HG02884 (cell line): ENCODE measurements around the gene RAB11FIP4.
"Not testable (repeated sequence)": the region's sequence is repeated elsewhere in the genome, so short reads cannot be mapped to it uniquely, and the experiment has no call there.

Experiments used
- ATAC-seq: cut with Tn5 transposase; IDR thresholded peaks from one replicate; pipeline ENCODE4 v1.9.1; 2021; ENCODE audit warnings: mild to moderate bottlenecking, moderate library complexity; ENCODE audit not compliant: unreplicated experiment

RAB11FIP4 gene, protein sequence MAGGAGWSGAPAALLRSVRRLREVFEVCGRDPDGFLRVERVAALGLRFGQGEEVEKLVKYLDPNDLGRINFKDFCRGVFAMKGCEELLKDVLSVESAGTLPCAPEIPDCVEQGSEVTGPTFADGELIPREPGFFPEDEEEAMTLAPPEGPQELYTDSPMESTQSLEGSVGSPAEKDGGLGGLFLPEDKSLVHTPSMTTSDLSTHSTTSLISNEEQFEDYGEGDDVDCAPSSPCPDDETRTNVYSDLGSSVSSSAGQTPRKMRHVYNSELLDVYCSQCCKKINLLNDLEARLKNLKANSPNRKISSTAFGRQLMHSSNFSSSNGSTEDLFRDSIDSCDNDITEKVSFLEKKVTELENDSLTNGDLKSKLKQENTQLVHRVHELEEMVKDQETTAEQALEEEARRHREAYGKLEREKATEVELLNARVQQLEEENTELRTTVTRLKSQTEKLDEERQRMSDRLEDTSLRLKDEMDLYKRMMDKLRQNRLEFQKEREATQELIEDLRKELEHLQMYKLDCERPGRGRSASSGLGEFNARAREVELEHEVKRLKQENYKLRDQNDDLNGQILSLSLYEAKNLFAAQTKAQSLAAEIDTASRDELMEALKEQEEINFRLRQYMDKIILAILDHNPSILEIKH

DNA sequence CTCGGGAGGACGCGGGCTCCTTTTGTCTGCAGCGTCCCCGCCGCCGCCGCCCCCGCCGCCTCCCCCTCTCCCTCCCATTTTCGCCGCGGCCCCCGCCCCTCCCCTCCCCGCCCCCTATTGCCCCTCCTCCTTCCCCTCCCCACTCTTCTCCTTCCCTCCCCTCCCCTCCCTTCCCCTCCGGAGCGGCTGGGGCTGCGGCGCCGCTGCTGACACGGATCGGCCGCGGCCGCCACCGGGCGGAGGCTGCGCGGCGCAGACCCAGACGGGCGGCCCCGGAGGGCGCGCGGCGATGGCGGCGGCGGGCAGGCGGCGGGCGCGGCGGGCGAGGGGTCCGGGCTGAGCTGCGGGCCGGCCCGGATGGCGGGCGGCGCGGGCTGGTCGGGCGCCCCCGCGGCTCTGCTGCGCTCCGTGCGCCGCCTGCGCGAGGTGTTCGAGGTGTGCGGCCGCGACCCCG, at the start of gene RAB11FIP4:
Gene RAB11FIP4, plus strand, starts transcription at position 180 of the 454 bp plus-strand sequence. Its CDS starts 178 bp downstream, at position 358.
- ATAC-seq: no peak

DNA sequence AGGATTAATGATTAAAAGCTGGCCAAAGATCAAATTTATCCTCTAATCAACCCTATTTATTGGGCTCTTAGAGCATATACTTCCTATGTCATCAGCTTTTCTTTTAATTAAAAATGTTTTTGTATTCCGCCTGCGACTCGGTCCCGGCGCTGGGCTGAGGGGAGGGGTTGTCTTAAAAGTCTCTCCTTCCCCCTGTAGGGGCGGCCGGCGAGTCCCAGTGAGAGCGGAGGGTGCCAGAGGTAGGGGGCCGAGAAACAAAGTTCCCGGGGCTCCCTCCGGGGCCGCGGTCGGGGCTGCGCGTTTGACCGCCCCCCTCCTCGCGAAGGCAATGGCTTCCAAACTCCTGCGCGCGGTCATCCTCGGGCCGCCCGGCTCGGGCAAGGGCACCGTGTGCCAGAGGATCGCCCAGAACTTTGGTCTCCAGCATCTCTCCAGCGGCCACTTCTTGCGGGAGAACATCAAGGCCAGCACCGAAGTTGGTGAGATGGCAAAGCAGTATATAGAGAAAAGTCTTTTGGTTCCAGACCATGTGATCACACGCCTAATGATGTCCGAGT, 46.2 kb upstream of the RAB11FIP4 start:
- ATAC-seq: not testable (repeated sequence)

DNA sequence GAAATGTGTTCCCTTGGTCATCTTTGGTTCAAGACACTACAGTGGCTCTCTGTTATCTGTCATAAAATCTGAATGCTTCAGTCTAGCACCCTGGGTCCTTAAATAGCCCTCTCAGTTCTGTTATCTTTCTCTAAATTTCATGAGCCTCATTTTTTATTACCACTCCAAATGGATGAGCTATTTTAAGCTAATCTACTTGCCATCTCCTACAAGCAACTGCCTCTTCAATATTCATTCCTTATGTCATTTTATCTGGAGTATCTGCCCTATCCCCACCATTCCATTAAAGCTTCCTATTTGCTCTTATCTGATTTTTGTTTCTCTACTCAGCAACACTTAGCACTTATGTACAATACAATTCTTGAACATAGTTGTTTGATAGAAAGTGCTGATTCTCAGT, 42.0 kb upstream of the RAB11FIP4 start:
- ATAC-seq: no peak

DNA sequence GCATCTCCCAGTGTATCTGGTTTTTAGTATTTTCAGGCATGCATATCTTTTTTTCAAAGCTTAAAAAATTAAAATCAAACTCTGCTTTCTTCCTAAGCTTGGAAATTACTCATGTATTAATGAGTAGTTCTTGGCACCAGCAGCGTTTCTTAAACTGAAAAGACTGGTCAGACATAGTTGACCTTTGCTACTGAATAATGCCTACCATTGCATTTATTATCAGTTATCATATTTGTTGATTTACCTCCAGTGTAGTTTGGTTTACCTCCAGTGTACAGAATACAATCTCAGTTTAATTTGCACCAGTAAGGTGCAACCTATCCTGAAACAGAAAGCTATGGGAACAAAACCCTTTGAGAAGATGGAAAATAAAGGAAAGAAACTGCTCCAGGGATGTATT, 35.5 kb upstream of the RAB11FIP4 start:
- ATAC-seq: no peak

DNA sequence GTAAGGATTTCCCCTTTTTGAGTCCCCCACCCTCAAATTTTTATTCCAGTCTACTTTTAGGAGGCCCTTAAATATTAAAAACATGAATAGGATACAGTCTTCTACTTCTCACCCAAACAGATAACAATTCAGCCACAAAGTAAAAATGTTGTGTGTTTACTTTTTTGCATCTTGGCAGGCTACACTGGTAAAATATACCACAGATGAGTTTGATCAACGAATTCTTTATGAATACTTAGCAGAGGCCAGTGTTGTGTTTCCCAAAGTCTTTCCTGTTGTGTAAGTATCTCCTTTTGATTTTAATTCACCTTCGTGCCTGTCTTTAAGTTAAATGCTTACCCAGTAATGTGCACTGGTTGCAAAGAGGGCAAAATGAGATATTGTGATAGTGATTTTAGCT, 34.4 kb upstream of the RAB11FIP4 start:
- no peak for ATAC-seq

DNA sequence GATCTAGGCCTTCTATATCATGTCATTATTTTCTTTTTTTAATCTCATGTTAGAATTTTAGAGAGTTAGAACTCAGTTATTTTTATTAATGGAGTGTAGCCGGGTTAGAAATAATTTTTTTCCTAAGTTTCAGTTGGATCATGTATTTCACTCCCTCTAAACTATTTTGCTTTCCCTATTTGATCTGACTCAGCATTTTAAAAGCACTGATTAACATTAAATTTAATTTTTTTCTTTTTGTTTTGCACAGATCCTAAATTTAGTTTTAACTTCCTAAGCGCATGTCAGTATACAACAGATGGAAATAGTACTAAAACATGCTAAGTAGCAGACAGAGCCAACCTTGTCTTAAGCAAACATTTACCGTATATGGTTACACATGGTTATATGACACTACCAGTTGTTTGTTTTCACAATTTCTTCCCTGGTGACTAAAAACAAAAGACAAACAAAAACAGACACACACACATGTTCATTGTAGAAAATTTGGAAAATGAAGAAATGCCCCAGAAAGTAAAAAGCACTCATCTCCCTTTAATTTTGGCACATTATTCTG, 33.6 kb upstream of the RAB11FIP4 start:
- ATAC-seq: no peak

DNA sequence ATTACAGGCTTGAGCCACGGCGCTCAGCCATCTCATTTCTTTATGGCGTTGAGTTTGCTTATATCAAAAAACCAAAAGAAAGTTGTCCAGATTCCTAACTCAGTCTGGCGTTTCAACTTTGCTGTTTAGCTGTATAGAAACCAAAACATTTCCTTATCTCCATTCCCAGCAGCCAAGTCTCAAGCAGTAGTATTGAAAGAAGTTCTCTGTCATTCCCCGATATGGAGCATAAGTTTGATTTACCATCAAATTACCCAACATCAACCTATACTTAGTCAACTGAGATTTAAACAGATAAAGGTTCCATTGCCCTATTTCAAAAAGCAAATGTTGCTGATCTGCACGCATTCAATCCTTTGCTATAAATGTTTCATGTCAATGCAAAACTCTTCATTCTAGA, 27.5 kb upstream of the RAB11FIP4 start:
- no peak for ATAC-seq

DNA sequence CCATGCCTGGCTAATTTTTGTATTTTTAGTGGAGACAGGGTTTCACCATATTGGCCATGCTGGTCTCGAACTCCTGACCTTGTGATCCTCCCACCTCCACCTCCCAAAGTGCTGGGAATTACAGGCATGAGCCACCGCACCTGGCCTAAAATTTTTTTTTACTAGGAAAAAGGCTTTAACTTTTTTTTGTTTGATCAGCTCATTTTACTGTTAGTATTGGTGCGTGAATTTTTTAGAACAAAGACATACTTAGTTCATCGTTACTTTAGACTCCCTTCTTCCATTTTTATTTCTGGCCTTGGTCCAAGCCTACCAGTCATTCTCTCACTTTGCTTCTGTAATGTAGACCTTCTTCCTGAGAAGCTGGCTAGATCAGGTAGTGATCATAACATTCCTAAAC, 25.4 kb upstream of the RAB11FIP4 start:
- no peak for ATAC-seq

DNA sequence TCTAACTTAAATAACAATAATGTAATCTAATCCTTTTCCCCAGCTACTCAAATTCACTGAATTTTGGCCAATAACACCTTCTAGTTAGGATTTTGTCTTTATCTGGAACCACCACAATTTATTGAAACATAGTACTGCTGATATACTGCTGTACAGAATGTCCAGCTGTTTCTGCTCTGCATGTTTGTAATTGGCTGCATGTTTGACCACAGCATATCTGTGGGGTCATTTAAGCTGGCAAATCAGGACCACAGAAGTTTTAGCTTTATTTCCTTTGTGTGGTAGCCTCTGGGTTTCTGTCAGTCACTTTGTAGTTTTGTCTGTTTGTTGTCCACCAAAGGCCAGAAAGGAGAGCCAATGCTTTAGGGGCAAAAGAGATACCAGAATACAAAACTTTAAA, 22.2 kb upstream of the RAB11FIP4 start:
- no peak for ATAC-seq

DNA sequence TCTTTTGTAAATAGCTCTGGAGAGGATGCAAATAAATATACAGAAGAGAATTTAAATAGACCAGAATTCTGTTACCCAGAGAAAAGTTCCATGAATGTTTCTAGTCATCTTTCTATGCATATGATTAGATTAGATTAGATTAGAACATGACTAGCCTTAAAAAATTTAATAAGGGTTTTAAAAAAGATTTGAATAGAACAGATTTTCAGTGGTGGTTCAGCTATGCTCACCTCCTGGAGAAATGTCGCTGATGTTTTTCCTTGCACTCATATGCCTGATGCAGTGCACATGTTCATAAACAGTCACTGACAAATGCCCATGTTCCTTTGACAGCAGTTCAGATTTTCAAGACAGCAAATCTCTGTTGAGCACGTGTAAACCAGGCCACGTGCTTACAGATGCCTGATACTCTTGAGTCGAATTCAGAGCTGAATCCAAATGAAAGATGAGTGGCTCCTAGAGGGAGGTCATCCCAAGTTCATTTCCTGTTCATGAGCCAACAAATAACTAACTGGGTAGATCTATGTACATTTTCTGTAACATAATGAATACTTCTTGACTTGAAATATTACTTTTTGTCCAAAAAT, 19.9 kb upstream of the RAB11FIP4 start:
- ATAC-seq: no peak

DNA sequence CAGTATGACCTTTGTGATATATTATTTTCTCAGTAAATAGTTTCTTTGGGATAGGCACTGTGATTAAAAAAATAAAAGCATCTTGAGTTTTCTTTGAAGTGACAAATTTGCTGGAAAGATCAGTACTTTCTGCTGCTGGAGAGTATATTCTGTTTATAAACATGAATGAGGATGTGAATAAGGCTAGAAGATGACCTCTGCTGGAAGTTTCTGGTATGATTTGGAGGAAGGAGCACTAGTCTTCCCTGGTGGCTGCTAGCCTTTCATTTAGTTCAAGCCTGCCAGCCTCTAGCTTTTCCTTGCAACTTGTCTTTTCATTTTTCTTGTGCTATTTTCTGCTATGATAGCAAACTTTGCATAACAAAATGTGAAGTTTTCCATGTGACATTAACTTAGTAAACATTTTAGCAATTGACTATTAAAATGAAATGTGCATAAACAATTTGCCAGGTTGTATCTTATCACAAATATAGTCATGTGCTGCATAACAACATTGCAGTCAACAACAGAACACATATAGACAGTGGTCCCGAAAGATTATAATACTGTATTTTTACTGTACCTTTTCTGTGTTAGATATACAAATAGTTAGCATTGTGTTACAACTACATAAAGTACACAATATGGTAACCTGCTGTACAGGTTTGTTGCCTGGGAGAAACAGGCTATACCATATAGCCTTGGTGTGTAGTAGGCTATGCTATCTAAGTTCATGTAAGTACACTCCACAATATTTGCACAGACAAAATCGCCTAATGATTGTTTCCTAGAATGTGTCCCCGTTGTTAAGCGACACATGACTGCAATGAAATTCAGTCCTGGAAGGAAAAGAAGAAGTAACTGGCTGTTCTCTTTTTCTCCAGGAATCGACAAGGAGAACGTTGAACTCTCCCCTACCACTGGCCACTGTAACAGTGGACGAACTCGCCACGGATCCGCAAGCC, 18.1 kb upstream of the RAB11FIP4 start:
- no peak for ATAC-seq

DNA sequence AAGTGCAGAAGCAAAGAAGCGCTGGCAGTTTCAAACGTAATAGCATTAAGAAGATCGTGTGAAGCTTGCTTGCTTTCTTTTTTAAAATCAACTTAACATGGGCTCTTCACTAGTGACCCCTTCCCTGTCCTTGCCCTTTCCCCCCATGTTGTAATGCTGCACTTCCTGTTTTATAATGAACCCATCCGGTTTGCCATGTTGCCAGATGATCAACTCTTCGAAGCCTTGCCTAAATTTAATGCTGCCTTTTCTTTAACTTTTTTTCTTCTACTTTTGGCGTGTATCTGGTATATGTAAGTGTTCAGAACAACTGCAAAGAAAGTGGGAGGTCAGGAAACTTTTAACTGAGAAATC, 17.4 kb upstream of the RAB11FIP4 start:
- ATAC-seq: no peak

DNA sequence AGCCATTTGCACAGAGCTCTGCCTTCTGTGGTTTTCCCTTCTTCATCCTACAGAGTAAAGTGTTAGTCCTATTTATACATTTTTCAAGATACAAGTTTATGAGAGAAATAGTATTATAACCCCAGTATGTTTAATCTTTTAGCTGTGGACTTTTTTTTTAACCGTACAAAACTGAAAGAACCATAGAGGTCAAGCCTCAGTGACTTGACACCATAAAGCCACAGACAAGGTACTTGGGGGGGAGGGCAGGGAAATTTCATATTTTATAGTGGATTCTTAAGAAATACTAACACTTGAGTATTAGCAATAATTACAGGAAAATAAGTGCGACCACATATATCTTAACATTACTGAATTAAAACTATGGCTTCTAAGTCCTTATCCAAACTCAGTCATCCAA, 17.0 kb upstream of the RAB11FIP4 start:
- no peak for ATAC-seq

DNA sequence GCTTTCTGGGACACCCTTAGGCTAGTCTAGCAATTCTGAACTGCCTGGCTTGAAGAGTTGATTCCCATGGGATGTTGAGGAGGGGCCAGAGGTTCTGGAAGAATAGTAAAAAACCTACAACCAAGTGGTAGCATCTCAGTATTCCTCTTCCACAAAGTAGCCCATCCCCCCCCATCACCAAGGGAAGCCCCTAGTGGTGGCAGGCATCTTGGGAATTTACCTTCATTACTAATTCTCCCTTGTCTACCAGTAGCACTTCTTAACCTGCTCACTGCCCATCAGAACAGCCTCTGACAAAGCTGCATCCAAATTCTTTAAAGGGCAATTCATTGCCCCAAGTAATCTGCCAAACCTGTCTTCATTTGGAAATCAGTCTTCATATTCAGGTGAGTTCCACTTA, 12.8 kb upstream of the RAB11FIP4 start:
- no peak for ATAC-seq

DNA sequence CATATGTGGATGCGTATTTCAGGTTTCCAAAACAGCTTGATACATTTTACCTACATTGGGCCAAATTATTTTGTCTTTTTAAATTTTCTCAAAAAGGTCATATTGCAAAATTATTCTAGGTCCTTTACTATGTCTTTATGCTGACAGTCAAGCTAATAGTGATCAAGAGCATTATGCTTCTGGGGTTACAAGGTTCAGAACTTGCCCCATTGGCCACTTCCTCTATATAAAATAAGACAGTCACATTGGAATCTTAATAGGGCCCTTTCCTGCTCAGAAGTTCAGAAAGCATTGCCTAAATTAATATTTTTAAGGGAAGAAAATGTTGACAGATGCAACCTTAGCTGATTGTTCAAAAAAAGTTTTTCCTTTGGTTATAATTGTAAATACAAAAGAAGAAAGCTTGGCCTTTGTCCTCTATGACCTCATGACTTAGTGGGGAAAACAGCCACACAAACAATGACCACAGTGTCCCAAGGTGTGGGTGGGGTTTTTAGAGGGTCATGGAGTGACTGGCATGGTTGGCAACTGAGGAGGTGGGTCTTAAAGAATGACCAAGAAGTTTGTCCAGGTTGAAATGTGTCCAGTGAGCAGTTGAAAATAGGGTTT, 11.8 kb upstream of the RAB11FIP4 start:
- ATAC-seq: no peak

DNA sequence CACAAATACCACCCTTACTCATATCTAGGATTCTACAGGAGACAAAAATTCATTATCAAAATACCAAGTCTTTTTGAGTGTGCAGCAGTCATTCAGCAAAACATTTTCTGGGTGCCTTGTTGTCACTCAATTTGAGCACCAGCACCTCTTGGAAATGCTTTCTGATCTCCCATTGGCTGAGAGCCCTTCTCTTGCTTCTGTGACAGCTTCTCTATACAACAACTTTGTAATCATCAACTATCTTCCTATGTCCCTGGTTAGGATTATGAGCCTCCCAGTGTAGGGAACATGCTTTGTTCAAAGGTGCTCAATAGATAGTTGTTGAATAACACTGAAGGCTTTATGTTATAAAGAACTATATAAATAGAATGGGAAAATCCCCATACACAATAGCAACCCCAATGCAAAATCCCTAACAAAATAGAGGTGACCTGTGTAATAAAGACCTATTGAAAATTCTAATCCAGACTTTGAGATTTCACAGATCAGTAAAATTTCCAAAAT, 10.3 kb upstream of the RAB11FIP4 start:
- no peak for ATAC-seq

DNA sequence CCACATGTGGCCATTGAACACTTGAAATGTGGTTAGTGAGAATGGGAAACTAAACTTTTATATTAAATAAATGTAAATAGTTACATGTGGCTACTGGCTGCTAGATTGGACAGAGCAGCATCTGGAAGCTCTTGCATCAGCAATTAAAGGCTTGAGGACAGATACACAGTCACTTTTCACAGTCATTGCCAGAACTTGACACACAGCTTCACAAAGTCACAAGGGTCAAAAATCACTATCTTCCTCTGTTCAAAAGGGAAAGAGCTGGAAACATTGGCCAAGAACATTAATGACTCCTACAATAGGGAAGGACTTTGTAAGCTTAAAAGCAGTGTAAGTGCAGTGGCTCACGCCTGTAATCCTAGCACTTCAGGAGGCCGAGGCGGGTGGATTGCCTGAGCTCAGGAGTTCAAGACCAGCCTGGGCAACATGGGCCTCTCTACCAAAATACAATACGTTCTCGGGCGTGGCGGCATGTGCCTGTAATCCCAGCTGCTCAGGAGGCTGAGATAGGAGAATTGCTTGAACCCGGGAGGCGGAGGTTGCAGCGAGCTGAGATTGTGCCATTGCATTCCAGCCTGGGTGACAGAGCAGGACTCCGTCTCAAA, 8.7 kb upstream of the RAB11FIP4 start:
- ATAC-seq: not testable (repeated sequence)

DNA sequence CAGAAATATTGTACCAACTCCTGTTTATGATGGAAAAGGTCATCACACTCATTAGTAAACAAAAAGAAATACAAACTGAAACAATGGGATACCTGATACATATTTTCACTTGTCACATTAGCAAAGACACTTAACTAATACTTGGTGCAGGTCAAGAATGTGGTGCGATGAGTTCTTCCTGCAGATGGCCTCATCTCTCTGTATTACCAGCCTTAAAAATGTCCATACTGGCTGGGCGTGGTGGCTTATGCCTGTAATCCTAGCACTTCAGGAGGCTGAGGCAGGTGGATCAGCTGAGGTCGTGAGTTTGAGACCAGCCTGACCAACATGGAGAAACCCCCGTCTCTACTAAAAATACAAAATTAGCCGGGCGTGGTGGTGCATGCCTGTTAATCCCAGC, 8.0 kb upstream of the RAB11FIP4 start:
- not testable (repeated sequence) for ATAC-seq
